Heart left ventricle (tissue), 16 donors: ENCODE measurements around the gene CANT1. TPM values are rescaled to one million over a fixed set of nuclear protein-coding genes. Genes with fewer than 3 reads are reported as not detected.

Experiments used
- ATAC-seq, 4 donors: fragments of 200-7000 bp; cut with Tn5 transposase; one replicate each; pipeline ENCODE4 v1.9.1; 2020 to 2022; ENCODE audit warnings: moderate library complexity in 4 of 4, mild to moderate bottlenecking in 3 of 4, moderate number of reproducible peaks in 1 of 4
- DNase-seq, 5 donors: peaks; one replicate each; pipeline ENCODE4 v3.0.0-alpha.2; 2020
- H3K27ac ChIP-seq, 12 donors: fragments of 200-600 bp; sonication (generic) in 4 of 12; one replicate each; pipeline versions ENCODE4 v1.5.0 to v1.8.0; 2016 to 2022; ENCODE audit warnings: mild to moderate bottlenecking in 2 of 12
- H3K27me3 ChIP-seq, 9 donors: fragments of 200-600 bp; sonication (generic) in 2 of 9; one replicate each; pipeline versions ENCODE4 v1.5.1 to v1.8.0; 2016 to 2022; ENCODE audit warnings: mild to moderate bottlenecking in 3 of 9
- H3K36me3 ChIP-seq, 9 donors: fragments of 200-600 bp; sonication (generic) in 2 of 9; one replicate each; pipeline versions ENCODE4 v1.5.0 to v1.8.0; 2018 to 2022; ENCODE audit warnings: mild to moderate bottlenecking in 2 of 9
- H3K4me1 ChIP-seq, 12 donors: fragments of 200-600 bp; sonication (generic) in 4 of 12; one replicate each; pipeline versions ENCODE4 v1.5.0 to v1.8.0; 2016 to 2022; ENCODE audit warnings: mild to moderate bottlenecking in 3 of 12
- H3K4me3 ChIP-seq, 12 donors: fragments of 200-600 bp; sonication (generic) in 4 of 12; one replicate each; pipeline versions ENCODE4 v1.5.0 to v1.8.0; 2017 to 2022; ENCODE audit warnings: mild to moderate bottlenecking in 9 of 12, moderate library complexity in 4 of 12
- H3K9me3 ChIP-seq, 12 donors: fragments of 200-600 bp; sonication (generic) in 4 of 12; one replicate each; pipeline versions ENCODE4 v1.5.0 to v1.8.0; 2016 to 2022; ENCODE audit warnings: mild to moderate bottlenecking in 1 of 12
- CTCF ChIP-seq, 12 donors: fragments of 200-600 bp; sonication (generic) in 4 of 12; IDR thresholded peaks; one replicate each; pipeline versions ENCODE4 v1.5.0 to v1.8.0; 2018 to 2022; ENCODE audit warnings: antibody characterized with exemption in 12 of 12, mild to moderate bottlenecking in 5 of 12
- POLR2A ChIP-seq, 2 donors: fragments of 450-650 bp; IDR thresholded peaks; one replicate each; pipeline ENCODE4 v1.6.1; 2017; ENCODE audit warnings: antibody characterized with exemption in 2 of 2, mild to moderate bottlenecking in 2 of 2, moderate library complexity in 2 of 2
- WGBS, 4 donors: extraction: QIAGEN DNeasy Blood & Tissue Kit in 2 of 4; methylation state at CpG; one replicate each; pipeline versions ENCODE4 v1.1.5 to v1.1.7; 2013 to 2018; 5-methylcytosine and 5-hydroxymethylcytosine counted together
- intact Hi-C, 10 donors: fragments of 100-400 bp; cut with DNase I; formaldehyde crosslinking; loops; one replicate each; pipeline versions ENCODE4 v1.11.1 to v1.14.2; 2022
- polyA plus RNA-seq, 2 donors: library from polyadenylated mRNA; stranded (reverse); fragments of 200-250 nt; gene quantifications; one replicate each; pipeline ENCODE4 v1.2.3, GENCODE V29; 2013
- total RNA-seq, 9 donors: library from RNA; depleted of rRNA in 2 of 9; stranded (reverse); fragments of >200 nt in 2 of 9; fragmentation: NEBNext Ultra II Directional in 3 of 9; extraction: Animal tissue kit (Norgen Biotek cat#: 25700) in 3 of 9; gene quantifications; one replicate each; pipeline versions ENCODE4 v1.1.0 to v1.2.4, GENCODE V29; 2016 to 2023
- donor health status: ischemic (EF 13 %, LVEDD 7.1; RV severe dilation, severe dysfunction).
- donor health status: healthy with polysubstance abuse.
- donor health status: DM: no; HTN: yes; CAD: no.
- donor health status: DM: no; HTN: no; CAD: no.
- donor health status: ischemic (EF 25% LVEDD 6.9; RV normal size, moderate dysfunction).
- donor health status: ischemic (EF 25% LVEDD 5.7; RV mildly dilated, moderate dysfunction).
- donor health status: healthy.
- donor health status: DM: yes; HTN: yes; CAD: no.
- donor health status: ischemic (EF 35%, LVEDD 5.7; RV mildly dilated, moderate dysfunction).
- donor health status: nonischemic (EF 11% LVEDD 7.7; RV severe dilation, severe dysfunction).
- donor health status: DM: yes; HTN: yes; CAD: no.
- donor health status: PGD.
- donor health status: ischemic (EF 29% LVEDD 5.4; RV normal size, mild dysfunction).
- donor health status: nonischemic (EF 23%, LVEDD 6.1; RV moderate dilation, normal function).

The CANT1 gene
- total and polyA plus RNA-seq, 11 donors, result 5.1 to 46.2 (median 24.1) TPM

- DNase-seq, result peak in 1 of 5 donors; percentile 23
- Histone ChIP-seq H3K4me1 (peaks cover 0 to 43% (median 19%) of the 10 kb centered on the region in 12 donors), H3K4me3 (no peak overlapping the region), H3K36me3 (peaks cover 0 to 56% (median 32%) of the 10 kb centered on the region in 9 donors), H3K27ac (peak overlapping the region in 11 of 12 donors; percentile 41 to 70 (median 53)), H3K27me3 (no peaks in the 10 kb centered on the region), H3K9me3 (no peaks in the 10 kb centered on the region)
- 91 to 94% (median 94%) methylated on average over 16 to 17 of the region's 17 CpGs for WGBS, 4 donors
- TF ChIP-seq CTCF (IDR thresholded peaks at IDR 0.05), result no peak
- TF ChIP-seq POLR2A (IDR thresholded peaks at IDR 0.05), result no peak
- no peak for ATAC-seq
- intact Hi-C loops, result loop anchor here in 1 of 10 donors (5.0 kb wide), 1 partner anchor 393 kb away; no protein-coding TSS in a partner anchor
Observed at GRCh38 chr17:78999056-78999768, 10.4 kb downstream of the CANT1 start.

- H3K36me3 ChIP-seq, result peaks cover 0 to 63% (median 39%) of the 10 kb centered on the region in 9 donors
- intact Hi-C loops, result loop anchor here in 1 of 10 donors (5.0 kb wide), 1 partner anchor 394 kb away; no protein-coding TSS in a partner anchor
- H3K4me3 ChIP-seq, result no peak overlapping the region
- TF ChIP-seq POLR2A (IDR thresholded peaks at IDR 0.05), result no peak
- TF ChIP-seq CTCF (IDR thresholded peaks at IDR 0.05), result peak in 5 of 12 donors; percentile 6 to 23 (median 18)
- H3K27me3 ChIP-seq, result no peaks in the 10 kb centered on the region
- peaks cover 0 to 43% (median 19%) of the 10 kb centered on the region in 12 donors for H3K4me1 ChIP-seq
- no peaks in the 10 kb centered on the region for H3K9me3 ChIP-seq
- peak; percentile 63 to 86 (median 83) for DNase-seq
- ATAC-seq, result peak; percentile 72 to 78 (median 76)
- peak overlapping the region in 11 of 12 donors; percentile 41 to 70 (median 53) for H3K27ac ChIP-seq
- WGBS, 4 donors, result 36 to 54% (median 52%) methylated on average over 20 to 28 of the region's 28 CpGs
Observed at GRCh38 chr17:78998311-78999055, 11.1 kb downstream of the CANT1 start.

- Histone ChIP-seq H3K4me1 (peaks cover 0 to 48% (median 19%) of the 10 kb centered on the region in 12 donors), H3K4me3 (no peak overlapping the region), H3K27ac (peak overlapping the region in 6 of 12 donors; percentile 14 to 70 (median 48)), H3K27me3 (no peaks in the 10 kb centered on the region), H3K36me3 (peaks cover 0 to 69% (median 42%) of the 10 kb centered on the region in 9 donors), H3K9me3 (no peaks in the 10 kb centered on the region)
- intact Hi-C loops, result loop anchor here in 1 of 10 donors (5.0 kb wide), 1 partner anchor 394 kb away; no protein-coding TSS in a partner anchor
- 69 to 79% (median 75%) methylated on average over 6 of the region's 6 CpGs for WGBS, 4 donors
- no peak for TF ChIP-seq POLR2A (IDR thresholded peaks at IDR 0.05)
- TF ChIP-seq CTCF (IDR thresholded peaks at IDR 0.05), result no peak
- ATAC-seq (peak in 1 of 4 donors; percentile 5), DNase-seq (peak in 1 of 5 donors; percentile 20)
Observed at GRCh38 chr17:78997881-78998280, 11.7 kb downstream of the CANT1 start.
